Panc1 (cell line): Measurements from ENCODE around the gene SSR3. TPM values are rescaled to one million over a fixed set of nuclear protein-coding genes. Genes with fewer than 3 reads are reported as not detected.

ENCODE experiments used
- ATAC-seq: fragments of 200-7000 bp; cut with Tn5 transposase; 2 replicates; pipeline ENCODE4 v1.9.1; 2020; ENCODE audit warnings: mild to moderate bottlenecking, moderate library complexity
- BruUV-seq: library from RNA; stranded (reverse); fragments of 400-500 nt; replicated peaks from 2 replicates; lab custom pipeline; 2021; lab: Mats Ljungman, UMichigan
- CTCF ChIA-PET: fragments of 300-600 bp; sonication (Branson Sonifier 250); formaldehyde crosslinking; loops from one replicate; lab custom pipeline; 2022; ENCODE audit warnings: antibody characterized with exemption; lab: Charles Lee
- POLR2A ChIA-PET: fragments of 300-600 bp; sonication (Branson Sonifier 250); formaldehyde crosslinking; loops from one replicate; lab custom pipeline; 2022; ENCODE audit warnings: antibody characterized with exemption; lab: Charles Lee
- DNase-seq: peaks from one replicate; pipeline ENCODE4 v3.0.0-alpha.2; 2010; ENCODE audit warnings: low read depth, low spot score
- H3K27ac ChIP-seq: 2 replicates; pipeline ENCODE4 v1.5.1; 2011; ENCODE audit warnings: mild to moderate bottlenecking, low read length, inconsistent platforms
- H3K27me3 ChIP-seq: fragments of 200-500 bp; sonication (Bioruptor generic); 2 replicates; pipeline ENCODE4 v1.6.0; 2014; ENCODE audit warnings: low read length, inconsistent platforms; ENCODE audit not compliant: control insufficient read depth, insufficient read depth
- H3K36me3 ChIP-seq: fragments of 200-500 bp; sonication (Bioruptor generic); 2 replicates; pipeline ENCODE4 v1.5.1; 2014; ENCODE audit warnings: inconsistent platforms, mild to moderate bottlenecking, low read length, moderate library complexity; ENCODE audit not compliant: control insufficient read depth, insufficient read depth
- H3K4me1 ChIP-seq: 2 replicates; pipeline ENCODE4 v1.5.1; 2011; ENCODE audit warnings: inconsistent platforms, mild to moderate bottlenecking, low read length, moderate library complexity; ENCODE audit not compliant: control insufficient read depth, insufficient read depth
- H3K4me3 ChIP-seq, 2 experiments: 2 replicates each; pipeline ENCODE4 v1.5.1; 2011 to 2012; ENCODE audit warnings: low read depth in 2 of 2, low read length in 2 of 2, mild to moderate bottlenecking in 2 of 2, inconsistent platforms in 1 of 2, moderate library complexity in 1 of 2
- H3K9me3 ChIP-seq: fragments of 200-500 bp; sonication (Bioruptor generic); 2 replicates; pipeline ENCODE4 v1.5.1; 2014; ENCODE audit warnings: low read depth, mild to moderate bottlenecking, inconsistent platforms, low read length, moderate library complexity; ENCODE audit not compliant: control insufficient read depth, insufficient read depth
- POLR2AphosphoS5 ChIP-seq: IDR thresholded peaks from 2 replicates; pipeline ENCODE4 v1.6.1; 2012; ENCODE audit warnings: mild to moderate bottlenecking, low read depth, low read length, moderate library complexity
- REST ChIP-seq, 2 experiments: IDR thresholded peaks; 2 replicates each; pipeline ENCODE4 v1.6.1; 2011 to 2012; ENCODE audit warnings: low read depth in 2 of 2, control low read depth in 1 of 2, low read length in 1 of 2, mild to moderate bottlenecking in 1 of 2, moderate library complexity in 1 of 2; ENCODE audit not compliant: insufficient read depth in 1 of 2
- SIN3A ChIP-seq: IDR thresholded peaks from 2 replicates; pipeline ENCODE4 v1.6.1; 2012; ENCODE audit warnings: low read depth, mild to moderate bottlenecking, low read length, moderate library complexity, borderline replicate concordance; ENCODE audit not compliant: insufficient read depth
- TCF7L2 ChIP-seq: IDR thresholded peaks from 2 replicates; pipeline ENCODE4 v1.6.1; 2011; ENCODE audit warnings: mild to moderate bottlenecking, low read depth, low read length, inconsistent platforms
- in situ Hi-C: cut with HindIII; loops from 2 replicates; pipeline ENCODE4 v1.10.0; 2016; ENCODE audit warnings: low sequenced_read_pairs, low pct_unique_long_range_greater_than_20kb
- intact Hi-C: fragments of 100-400 bp; cut with micrococcal nuclease; formaldehyde crosslinking; loops from one replicate; pipeline ENCODE4 v1.10.0; 2022; ENCODE audit not compliant: unreplicated experiment
- total RNA-seq: library from RNA; stranded (reverse); gene quantifications from one replicate; pipeline ENCODE4 v1.2.1, GENCODE V29; 2021; ENCODE audit not compliant: unreplicated experiment
- TF ChIP-seq, protein P1 (sequence below): fragments of 450-650 bp; IDR thresholded peaks from 2 replicates; pipeline ENCODE4 v1.5.1; 2017; ENCODE audit warnings: mild to moderate bottlenecking

Gene SSR3
- total RNA-seq, 1 experiment from 2014 or later, result 154 TPM

GRCh38 chr3:156583469-156583868 is 28.6 kb upstream of the SSR3 start:
- Histone ChIP-seq H3K4me1 (no peaks in the 10 kb centered on the region), H3K27ac (no peak overlapping the region), H3K27me3 (peaks cover 3% of the 10 kb centered on the region; the same call in 1 of the 2 replicates), H3K9me3 (no peaks in the 10 kb centered on the region), H3K4me3 (no peak overlapping the region), H3K36me3 (no peaks in the 10 kb centered on the region; the same call in 1 of the 2 replicates)
- ChIA-PET POLR2A (no interaction called here), CTCF (no interaction called here)
- DNase-seq, result no peak
- ATAC-seq, result no peak
- BruUV-seq, result no TSS peak
- TF ChIP-seq, protein P1, sequence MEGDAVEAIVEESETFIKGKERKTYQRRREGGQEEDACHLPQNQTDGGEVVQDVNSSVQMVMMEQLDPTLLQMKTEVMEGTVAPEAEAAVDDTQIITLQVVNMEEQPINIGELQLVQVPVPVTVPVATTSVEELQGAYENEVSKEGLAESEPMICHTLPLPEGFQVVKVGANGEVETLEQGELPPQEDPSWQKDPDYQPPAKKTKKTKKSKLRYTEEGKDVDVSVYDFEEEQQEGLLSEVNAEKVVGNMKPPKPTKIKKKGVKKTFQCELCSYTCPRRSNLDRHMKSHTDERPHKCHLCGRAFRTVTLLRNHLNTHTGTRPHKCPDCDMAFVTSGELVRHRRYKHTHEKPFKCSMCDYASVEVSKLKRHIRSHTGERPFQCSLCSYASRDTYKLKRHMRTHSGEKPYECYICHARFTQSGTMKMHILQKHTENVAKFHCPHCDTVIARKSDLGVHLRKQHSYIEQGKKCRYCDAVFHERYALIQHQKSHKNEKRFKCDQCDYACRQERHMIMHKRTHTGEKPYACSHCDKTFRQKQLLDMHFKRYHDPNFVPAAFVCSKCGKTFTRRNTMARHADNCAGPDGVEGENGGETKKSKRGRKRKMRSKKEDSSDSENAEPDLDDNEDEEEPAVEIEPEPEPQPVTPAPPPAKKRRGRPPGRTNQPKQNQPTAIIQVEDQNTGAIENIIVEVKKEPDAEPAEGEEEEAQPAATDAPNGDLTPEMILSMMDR, result no peak
- TF ChIP-seq REST (IDR thresholded peaks at IDR 0.05; ENCODE audit: insufficient read depth in 1 of 2, low read depth in 2 of 2, low read length in 1 of 2) (no peak), POLR2AphosphoS5 (no peak), SIN3A (no peak), TCF7L2 (no peak)
- intact Hi-C loops, result no loop called here
- in situ Hi-C loops, result no loop called here

DNA sequence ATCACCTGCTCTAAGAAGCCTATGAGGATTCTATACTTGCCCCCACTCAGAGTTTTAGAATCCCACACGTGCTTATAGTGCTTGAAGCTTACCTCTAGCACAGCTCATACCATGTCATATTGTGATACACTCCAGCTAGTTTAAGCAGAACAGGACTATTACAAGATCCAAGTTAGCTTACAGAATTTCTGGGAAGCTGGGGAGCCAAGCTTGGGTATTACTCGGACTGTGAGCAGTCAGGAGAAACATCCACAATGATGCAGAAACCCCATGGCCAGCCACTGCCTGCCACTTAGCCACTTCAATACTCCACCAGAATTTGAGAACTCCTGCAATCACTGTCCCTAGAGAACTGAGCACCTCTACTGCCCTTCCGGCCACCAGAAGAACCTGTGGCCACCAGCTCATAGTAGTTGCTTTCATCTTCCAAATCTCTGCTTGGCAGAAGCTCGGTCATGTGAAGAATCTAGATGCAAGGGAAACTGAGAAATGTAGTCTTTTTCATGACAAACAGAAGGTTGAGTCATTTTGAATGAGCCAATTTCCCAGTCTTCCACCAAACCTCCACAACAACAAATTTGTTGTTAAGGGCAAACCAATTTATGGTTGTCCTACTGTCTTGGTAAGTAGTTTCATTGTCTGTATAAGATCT is 27.7 kb upstream of the SSR3 start:
- ATAC-seq (no peak), DNase-seq (no peak)
- Histone ChIP-seq H3K36me3 (no peaks in the 10 kb centered on the region; the same call in 1 of the 2 replicates), H3K9me3 (no peaks in the 10 kb centered on the region), H3K4me1 (no peaks in the 10 kb centered on the region), H3K4me3 (no peak overlapping the region), H3K27ac (no peak overlapping the region), H3K27me3 (peaks cover 3% of the 10 kb centered on the region; the same call in 1 of the 2 replicates)
- intact Hi-C loops (no loop called here), in situ Hi-C loops (no loop called here)
- ChIA-PET CTCF (no interaction called here), POLR2A (no interaction called here)
- no TSS peak for BruUV-seq
- TF ChIP-seq POLR2AphosphoS5, result no peak
- no peak for TF ChIP-seq SIN3A
- no peak for TF ChIP-seq REST (IDR thresholded peaks at IDR 0.05; ENCODE audit: insufficient read depth in 1 of 2, low read depth in 2 of 2, low read length in 1 of 2)
- TF ChIP-seq TCF7L2, result no peak
- TF ChIP-seq, protein P1, result no peak
